DOHH2 (cell line): ENCODE measurements around the gene UROD.

Experiments used
- CTCF ChIP-seq: fragments of 200-600 bp; sonication (generic); IDR thresholded peaks from one replicate; pipeline ENCODE4 v1.5.1; 2014; ENCODE audit warnings: antibody characterized with exemption, mild to moderate bottlenecking, low read depth, low read length; ENCODE audit not compliant: poor library complexity, severe bottlenecking
- EZH2phosphoT487 ChIP-seq: fragments of 200-600 bp; sonication (generic); IDR thresholded peaks from 2 replicates; pipeline ENCODE4 v1.6.1; 2017; ENCODE audit warnings: borderline replicate concordance, mild to moderate bottlenecking, antibody characterized with exemption, low read length, moderate library complexity, mixed read lengths

- TF ChIP-seq CTCF (no peak), EZH2phosphoT487 (no peak)
These were observed 47.7 kb upstream of the UROD start for GRCh38 chr1:44964396-44964795.
